GM21723 (cell line): ENCODE data around the gene ETV3.
A peak's percentile ranks its signal among the peaks of the same experiment; 100 is the strongest.

Source experiments
- ATAC-seq: cut with Tn5 transposase; IDR thresholded peaks from one replicate; pipeline ENCODE4 v1.9.1; 2021; ENCODE audit warnings: mild to moderate bottlenecking, moderate library complexity; ENCODE audit not compliant: unreplicated experiment

The ETV3 gene

DNA sequence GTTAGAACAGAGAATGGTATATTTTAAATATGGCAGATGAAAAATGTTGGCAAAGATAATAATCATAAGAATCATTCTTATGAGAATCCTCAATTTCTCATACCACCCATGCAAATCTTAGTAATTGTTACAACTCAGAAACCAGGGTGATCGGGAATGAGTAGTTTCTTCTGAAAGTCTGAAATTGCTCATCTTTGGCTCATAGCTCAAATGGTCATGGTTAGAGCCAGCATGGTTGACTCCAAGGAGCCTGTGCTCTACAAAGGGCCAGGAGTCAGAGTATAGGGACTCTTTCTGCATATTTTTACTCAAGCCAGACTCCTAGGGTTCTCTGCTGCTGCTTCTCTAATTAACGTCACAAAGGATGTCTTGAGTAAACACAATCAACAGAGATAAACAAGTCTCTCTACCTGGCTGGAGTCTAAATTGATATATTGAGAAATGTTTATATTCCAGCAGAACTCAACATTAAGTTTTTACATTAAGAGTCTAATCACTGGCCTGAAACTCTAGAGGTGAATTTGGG, 1.9 kb upstream of the ETV3 start:
- ATAC-seq = no peak

DNA sequence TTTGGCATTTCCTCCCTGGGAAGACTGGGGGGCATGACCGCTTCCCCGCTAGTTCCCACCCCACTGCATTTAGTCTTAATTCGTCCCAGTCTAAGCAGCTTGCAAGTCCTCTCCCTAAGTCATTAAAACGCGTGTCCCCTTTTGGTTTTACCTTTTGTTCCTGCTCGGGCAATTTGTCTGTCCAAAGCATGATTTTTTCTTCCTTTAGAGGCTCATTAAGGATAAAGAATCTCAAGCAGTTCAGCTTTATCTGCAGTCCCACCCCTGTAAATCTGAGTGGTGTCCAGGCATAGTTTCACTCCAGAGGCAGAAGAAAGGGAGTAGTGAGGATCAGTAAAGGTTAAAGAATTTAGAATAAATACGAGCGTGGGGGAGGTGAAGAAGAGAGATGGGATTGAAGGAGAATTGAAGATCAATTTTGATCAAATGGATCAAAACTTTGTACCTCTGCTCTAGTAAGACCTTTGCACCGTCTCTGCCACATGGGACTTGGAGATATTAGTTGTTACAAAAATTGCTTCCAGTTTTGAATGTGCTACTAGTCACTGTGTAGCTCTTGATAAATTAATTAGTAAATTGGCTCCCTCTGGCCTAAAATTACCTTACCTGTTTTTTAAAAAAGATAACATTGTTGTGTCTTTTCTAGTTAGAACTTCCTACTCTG, 989 bp upstream of the ETV3 start:
- no peak for ATAC-seq

DNA sequence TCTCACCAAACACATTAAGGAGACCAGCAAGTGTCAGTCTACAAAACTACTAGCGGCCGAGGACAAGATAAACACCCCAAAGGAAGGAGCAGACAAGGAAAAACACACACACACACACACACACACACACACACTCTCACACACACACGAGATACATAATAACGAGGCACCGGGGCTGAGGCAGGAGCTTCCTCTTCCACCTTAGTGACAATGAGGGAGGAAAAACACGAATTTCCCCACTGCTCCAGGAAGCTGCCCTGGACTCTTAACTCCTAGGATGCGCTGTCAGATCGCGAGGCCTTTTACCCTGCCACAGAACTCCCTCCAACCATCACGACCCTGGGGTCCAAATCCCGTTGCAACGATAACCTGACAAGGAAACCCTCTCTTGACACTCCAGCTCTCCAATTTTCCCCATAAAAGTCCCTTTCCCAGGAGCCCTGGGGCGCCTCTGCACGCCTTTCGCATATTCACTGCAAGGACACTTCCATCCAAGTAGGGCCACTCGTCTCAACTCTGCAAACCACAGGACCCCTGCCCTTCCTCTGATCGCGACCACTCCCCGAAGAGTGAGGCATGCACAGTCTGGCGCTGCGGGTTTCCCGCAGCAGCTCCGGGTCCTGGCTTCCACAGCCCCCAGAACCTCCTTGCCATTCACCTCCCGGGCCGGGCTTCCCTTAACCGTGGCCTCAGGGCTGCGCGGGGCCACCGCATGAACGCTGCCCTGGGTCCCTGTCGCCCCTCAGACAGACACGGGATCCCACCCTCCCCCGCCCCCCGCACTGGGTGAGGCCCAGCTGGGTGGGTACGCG, 581 bp downstream of the ETV3 start:
- peak; percentile 12 for ATAC-seq

DNA sequence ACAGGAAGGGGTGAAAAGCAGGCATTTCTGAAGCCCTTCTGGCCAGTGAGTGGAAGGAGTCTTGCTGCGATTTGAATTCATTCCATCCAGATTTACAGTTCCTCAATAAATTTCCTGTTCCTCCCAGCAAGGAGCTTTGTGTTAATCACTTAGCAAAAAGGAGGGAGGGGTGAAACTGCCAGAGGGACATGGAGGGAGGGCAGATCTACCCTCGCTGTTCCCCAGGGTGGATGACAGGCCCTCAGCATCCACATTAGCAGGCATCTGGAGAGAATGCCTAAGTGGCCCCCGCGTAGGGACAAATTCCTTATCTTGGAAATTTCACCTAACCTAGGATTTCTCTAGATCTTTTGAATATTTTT, 1.2 kb downstream of the ETV3 start:
- ATAC-seq = no peak

DNA sequence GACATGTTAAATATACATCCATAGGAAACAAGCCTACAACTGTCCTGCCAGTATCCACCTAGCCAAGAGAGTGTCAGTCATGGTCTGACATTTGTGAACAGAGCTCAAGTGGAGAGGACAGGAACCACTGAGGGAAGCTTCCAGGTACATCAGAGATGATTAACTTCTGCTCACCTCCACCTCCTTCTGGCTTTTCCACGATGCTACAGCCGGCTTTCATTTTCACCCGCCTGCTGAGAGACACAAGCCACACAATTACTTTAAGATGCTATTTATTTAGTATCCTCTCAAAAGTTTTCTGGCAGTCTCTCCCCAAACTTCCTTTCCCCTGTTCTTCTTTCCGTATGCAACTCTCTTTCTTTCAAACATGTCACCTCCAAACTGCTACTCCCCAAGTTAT, 2.1 kb downstream of the ETV3 start:
- ATAC-seq = no peak

DNA sequence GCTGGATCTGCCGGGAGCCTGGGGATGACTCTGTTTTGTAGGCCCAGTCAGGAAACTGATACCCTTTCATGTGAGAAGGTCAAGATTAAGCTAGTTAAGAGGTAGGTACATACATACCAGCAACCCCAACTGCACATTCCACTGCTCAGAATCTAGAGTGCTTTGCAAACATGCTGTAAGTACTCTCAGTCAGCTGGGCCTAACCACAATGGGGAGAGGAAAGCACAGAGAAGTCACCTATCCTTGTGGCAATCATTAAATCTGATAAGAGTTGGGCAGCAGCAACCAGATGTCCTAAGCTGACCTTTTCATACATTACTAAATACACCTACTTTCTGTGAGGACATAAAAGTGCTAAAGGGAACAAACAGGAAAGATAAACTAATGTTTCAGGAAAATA, 2.5 kb downstream of the ETV3 start:
- no peak for ATAC-seq

DNA sequence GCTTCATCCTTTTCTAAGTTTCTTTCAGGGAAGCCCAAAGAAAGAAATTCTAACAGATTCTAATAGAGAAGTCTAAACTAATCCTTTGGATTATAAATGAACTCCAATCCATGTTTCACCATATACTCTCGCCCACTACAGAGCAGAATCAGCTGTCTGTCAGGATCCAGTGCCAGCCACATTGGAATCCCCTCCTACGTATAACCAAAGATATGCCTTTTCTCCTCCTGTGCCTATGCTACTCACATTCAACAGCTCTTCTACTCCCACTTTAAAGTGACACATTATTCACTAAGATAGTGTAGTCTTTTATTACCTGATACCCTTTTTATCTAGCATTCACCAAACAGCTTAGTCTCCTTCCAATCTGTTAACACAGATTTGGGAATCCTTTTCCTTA, 3.1 kb downstream of the ETV3 start:
- no peak for ATAC-seq

DNA sequence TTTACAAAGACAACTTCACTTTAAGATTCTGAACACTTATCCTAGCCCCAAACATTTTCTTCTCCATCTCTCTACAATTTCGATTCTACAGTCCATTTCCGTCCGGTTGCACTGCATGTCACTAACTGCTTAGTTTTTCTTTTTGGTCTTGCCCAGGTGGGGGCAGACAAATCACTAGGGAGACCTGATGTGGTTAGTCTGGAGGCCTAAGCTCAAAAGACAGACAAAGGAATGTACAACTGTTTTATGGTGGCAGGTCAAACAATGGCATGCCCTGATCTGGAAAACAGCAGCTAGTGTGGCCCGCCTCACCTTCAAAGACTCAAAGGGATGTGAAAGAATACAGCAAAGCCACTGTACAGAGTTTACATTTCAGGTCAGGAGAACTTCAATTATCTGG, 3.8 kb downstream of the ETV3 start:
- ATAC-seq = no peak

DNA sequence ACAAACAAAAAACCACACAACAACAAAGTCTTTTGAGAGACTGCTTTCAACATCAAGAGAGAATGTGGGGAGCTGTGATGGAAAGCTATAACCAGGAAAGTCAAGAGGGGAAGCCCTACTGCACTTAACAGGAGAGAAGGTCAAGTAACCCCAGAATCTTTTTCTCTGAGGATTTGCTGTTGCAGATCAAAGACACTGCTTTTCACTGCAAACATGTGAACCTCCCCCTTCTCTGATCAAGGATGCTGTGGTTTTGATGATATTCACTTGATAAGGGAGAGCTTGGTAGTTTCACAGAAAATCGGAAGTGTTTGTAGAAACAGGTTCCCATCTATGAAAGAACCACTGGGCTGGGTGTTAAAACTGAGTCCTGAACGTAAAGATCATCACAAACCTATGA, 4.8 kb downstream of the ETV3 start:
- no peak for ATAC-seq

DNA sequence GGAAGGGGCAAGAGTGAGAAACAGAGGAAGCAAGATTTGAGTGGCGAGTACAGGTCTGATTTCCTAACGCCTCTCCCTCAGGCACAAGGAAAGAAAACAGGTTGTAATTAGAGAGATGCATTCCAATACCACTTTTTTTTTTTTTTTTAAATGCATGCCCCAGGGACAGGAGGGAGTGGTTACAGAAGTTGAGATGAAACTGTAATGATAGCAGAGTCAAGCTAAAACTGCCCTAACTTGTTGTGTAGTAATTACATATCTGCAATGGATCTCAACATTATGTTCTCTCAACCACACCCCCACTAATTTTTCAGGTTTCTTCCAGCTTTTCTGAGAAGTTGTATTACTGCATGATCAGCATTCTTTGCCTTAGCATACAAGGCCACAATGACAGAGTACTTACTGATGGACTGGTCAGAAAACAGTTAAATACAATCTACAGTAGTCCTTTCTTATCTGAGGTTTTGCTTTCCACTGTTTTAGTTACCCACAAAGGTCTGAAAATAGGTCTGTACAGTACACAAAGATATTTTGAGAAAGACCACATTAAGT, 5.5 kb downstream of the ETV3 start:
- ATAC-seq = no peak

DNA sequence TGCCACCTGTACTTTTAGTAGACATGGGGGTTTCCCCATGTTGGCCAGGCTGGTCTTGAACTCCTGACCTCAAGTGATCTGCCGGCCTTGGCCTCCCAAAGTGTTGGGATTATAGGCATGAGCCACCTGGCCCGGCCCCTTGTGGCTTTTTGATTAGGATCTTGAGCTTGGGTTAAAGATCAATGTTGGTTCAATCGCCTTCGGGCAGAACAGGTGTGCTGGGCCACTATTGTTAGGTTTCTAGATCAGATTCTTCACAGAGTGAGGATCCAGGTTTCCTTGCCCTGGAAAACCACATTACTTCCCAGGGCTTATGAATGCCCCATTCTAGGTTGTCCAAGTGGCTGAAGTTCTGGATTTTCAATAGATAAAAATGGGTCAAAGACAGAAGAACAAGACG, 6.1 kb downstream of the ETV3 start:
- ATAC-seq = no peak

DNA sequence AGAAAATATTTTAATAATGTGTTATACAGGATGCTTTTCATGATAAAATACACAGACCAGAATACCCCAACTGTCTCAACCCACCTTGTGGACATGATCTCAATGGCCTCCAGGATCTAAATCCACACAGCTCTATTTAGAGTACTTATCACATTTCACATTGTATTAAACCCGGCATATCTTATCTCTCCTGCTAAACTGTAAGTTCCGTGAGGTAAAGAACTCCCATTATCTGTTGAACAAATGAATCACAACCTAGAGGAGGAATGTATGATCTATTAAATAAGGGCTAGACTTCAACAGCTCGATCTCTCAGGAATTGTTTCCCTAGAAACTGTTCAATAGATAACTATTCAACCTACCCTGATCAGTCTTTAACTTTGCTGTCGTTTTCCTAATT, 6.9 kb downstream of the ETV3 start:
- no peak for ATAC-seq

DNA sequence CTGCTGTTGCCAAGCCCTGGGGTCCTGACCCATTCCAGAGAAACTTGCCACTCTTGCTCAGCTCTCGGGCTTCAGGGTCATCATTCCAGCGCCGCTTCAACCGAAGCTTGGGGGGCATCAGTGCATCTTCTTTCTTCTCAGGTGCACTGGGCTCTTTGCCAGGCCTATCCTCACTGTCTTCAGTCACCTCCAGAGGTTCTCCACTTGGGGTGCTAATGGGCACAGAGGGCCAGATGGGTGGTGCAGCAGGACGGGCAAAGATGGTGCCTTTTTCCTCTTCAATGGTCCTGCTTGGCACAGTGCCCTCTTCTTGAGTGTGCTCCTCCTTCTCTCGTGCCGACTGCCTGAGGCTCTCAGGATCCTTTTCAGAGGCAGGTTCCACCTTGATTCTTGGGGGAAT, 13.3 kb downstream of the ETV3 start:
- ATAC-seq = no peak

DNA sequence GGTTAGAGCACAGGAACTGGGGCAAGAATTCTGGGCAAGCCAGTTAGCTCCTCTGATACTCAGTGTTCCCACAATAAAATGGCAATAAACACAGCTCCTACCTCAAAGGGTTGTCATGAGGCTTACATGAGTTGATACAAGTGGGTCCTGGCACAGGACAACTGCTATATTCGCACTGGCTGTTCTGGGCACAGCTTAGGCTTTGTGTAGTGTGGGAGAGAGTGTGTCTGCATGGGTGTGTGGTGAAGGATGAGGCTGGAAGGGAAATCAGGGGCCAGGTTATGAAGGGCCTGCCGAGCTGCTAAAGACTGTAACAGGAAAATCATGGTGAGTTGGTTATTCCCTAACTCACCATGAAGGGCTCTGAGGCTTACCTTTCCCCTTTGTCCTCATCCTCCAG, 18.7 kb downstream of the ETV3 start:
- ATAC-seq = no peak

DNA sequence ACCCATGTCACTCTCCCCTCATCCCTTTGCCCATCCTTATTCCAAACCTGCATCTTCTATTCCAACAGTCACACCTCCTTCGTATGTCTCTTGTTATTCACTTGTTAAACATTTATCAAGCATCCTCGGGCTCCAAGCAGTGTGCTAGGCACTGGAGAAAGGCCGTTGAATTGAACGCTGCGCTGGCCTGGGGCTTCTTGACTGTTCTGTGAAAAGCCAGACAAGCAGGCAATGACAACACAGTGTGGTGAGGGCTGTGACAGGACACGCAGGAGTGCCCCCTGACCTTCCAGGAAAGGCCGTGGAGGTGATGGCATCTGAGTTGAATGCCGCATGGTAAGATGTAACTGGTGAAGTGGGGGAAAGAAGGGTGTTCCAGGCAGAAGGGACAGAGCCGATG, 19.2 kb downstream of the ETV3 start:
- ATAC-seq = no peak

DNA sequence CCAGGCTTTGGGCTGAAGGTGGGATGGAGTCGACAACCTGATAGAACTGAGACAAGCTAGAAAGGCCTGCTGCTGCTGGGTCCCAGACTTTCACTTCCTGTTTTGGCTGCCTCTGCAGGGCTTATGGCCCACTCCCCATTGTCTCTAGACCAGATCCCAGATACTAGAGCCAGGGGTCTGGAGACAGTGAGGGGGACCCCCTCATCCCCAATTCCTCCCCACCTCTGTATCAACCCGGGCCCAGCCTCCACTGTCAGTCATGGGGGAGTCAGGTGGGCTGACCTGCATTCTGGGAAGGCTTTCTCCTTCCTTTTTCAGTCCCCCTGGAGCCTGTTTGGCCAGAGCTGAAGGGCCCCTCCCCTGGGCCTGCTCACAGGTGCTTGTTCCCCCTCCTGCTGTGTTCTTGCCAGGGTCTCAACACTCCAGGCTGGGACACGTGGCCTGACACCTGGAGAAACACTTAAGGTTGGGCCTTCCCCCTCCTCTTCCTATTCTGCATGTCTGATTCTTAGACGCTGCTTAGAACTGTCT, 20.6 kb downstream of the ETV3 start:
- peak; percentile 65 for ATAC-seq

DNA sequence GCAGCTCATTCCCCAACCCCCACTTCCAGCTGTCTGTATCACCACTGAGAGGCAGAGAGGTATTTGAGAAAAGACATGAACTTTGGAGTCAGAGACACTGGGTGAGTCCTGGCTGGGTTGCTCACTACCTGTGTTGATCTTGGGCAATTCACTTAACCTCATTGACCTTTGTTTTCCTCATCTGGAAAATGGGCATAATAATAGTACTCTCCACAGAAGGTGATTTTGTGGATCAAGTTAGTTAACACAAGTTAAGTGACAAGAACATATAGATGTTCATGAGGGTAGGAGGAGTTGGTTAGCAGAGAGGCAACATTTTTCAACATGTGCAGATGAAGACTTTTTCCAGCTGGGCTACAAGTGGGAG, 21.5 kb downstream of the ETV3 start:
- ATAC-seq = no peak

DNA sequence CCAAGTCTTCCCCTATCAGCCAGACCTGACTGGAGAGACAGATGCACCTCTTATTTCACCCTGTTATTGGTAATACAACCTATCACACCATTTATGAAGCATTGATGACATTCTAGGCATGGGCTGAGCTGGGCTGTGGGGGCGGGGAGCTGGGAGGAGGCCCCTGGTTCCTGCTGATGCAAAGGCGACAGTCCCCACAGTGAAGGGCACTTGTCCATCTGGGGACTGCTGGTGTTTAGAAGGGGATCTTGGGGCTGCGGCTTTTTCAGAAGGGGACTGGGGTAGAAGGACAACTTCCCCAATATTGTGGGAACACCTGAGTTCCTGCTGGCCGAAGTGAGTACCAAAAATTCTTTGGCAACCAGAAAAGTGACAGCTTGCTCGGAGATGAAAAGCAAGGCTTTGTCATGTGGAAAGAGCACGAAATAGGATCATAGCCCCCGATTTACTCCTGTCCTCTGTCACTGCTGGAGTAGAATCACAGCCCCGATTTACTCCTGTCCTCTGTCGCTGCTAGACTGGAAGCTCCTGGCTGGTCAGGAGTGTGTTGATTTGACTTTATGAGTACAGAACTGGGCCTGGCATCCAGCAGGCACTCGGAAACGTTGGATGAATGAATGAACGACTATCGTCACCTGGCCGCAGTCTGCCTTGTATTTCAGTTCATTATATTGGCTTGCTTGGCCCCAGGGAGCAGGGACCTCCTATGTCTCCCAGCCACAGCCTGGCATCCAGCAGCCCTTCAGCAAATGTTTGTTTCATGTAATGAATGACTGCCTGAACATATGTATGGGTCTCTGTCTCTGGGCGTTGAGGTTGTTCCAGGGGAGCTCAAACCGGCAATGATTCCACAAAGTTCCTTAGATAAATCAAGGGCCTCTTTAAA, 22.1 kb downstream of the ETV3 start:
- ATAC-seq = no peak

DNA sequence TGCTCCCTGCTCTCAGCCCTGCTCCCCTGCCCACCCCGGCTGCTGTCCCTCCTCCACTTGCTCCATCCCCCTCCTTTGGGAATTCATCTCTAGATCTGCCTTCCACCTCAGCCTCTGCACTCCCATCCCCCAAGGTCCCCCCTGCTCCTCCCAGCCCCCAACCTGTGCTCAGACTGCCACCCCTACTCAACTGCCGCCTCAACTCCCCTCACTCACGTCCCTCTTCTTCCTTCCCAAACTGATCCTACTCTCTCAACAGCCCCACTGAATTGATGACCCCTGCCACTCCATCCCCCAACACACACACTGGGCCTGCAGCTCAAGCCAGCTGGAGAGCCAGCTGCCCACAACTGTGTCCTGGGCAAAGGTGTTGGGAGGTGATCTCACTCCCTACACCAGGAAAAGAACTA, 22.8 kb downstream of the ETV3 start:
- no peak for ATAC-seq

DNA sequence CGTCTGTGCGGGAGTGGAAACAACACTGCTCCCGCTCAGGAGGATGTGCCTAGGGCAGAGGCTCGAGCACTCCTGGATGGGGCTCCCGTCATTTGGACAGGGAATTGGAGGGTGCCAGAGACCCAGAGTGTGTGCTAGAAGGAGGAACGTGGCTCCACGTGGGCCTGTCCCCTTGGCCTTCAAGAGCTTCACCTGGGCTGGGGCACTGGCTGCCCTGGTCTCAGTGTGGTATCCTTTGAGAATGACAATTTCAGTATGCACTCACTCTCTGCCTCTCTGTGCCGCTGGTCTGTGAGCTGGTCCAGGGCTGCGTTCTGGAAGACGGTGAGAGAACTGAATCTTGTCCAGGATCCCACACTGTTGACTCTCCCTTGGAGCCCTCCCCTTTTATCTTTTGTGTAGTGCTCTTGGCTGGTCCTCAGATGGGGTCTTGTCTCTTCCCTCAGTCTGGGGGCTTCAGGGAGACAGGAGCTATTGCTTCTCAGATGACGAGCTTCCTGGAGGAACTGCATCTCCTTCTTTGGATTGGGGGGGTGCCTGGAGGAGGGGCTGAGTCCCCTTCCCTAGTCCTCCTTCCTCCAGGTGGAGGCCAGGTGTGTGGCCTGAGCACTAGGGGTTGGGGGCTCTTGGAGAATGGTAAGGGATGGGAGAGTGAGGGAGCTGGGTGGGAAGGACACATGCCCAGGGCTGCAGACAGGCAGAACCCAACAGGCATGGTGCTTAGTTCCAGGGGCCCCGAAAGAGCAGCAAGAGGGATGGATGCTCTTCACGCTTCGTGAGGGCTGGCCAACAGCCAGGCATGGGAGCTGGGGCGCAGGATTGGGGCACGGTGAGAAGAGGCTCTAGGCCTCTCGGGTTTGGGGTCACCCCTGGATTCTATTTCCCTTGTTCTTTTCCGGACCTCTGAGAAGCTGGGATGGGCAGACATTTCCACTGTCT, 23.7 kb downstream of the ETV3 start:
- no peak for ATAC-seq
